HepG2 (cell line): ENCODE measurements around the gene TATDN2. TPM values are rescaled to one million over a fixed set of nuclear protein-coding genes. Genes with fewer than 3 reads are reported as not detected.
A peak's percentile ranks its signal among the peaks of the same experiment; 100 is the strongest.

Experiments used
- ARNT ChIP-seq: fragments of 450-650 bp; IDR thresholded peaks from 2 replicates; pipeline ENCODE4 v1.6.1; 2017
- CREM ChIP-seq, 2 experiments: sonication (generic) in 1 of 2; formaldehyde crosslinking in 1 of 2; IDR thresholded peaks; 2 replicates each; pipeline versions ENCODE4 v1.4.0 to v1.6.1; 2016 to 2020; ENCODE audit warnings: antibody characterized with exemption in 1 of 2, mild to moderate bottlenecking in 1 of 2, missing genetic modification reagents in 1 of 2
- EED ChIP-seq: sonication (generic); formaldehyde crosslinking; IDR thresholded peaks from 2 replicates; pipeline ENCODE4 v1.5.0; 2020; ENCODE audit warnings: mild to moderate bottlenecking, missing genetic modification reagents
- FOXP1 ChIP-seq, 2 experiments: fragments of 450-650 bp in 1 of 2; IDR thresholded peaks; 2 replicates each; pipeline ENCODE4 v1.6.1; 2017 to 2018; ENCODE audit warnings: antibody characterized with exemption in 1 of 2
- HDAC6 ChIP-seq: fragments of 200-600 bp; sonication (generic); IDR thresholded peaks from 2 replicates; pipeline ENCODE4 v1.7.0; 2017; ENCODE audit warnings: mild to moderate bottlenecking, antibody characterized with exemption, low read length, low read depth
- HOXA7 ChIP-seq: sonication (generic); formaldehyde crosslinking; IDR thresholded peaks from 2 replicates; pipeline ENCODE4 v1.8.1; 2022; ENCODE audit warnings: mild to moderate bottlenecking, missing genetic modification reagents, moderate library complexity
- IKZF1 ChIP-seq: fragments of 450-650 bp; IDR thresholded peaks from 2 replicates; pipeline ENCODE4 v1.7.1; 2016
- ISX ChIP-seq: sonication (generic); formaldehyde crosslinking; conservative IDR thresholded peaks from 2 replicates; pipeline ENCODE4 v1.5.0; 2020; ENCODE audit warnings: missing genetic modification reagents
- NCOR1 ChIP-seq: fragments of 200-600 bp; sonication (generic); IDR thresholded peaks from 2 replicates; pipeline ENCODE4 v1.7.0; 2017; ENCODE audit warnings: antibody characterized with exemption, low read length, borderline replicate concordance
- NFE2L2 ChIP-seq: fragments of 150-350 bp; IDR thresholded peaks from 2 replicates; pipeline ENCODE4 v1.6.1; 2014; ENCODE audit warnings: low read length
- NFYB ChIP-seq: sonication (generic); formaldehyde crosslinking; IDR thresholded peaks from 2 replicates; pipeline ENCODE4 v1.4.0; 2020; ENCODE audit warnings: missing genetic modification reagents
- PLRG1 ChIP-seq: fragments of 450-650 bp; conservative IDR thresholded peaks from 2 replicates; pipeline ENCODE4 v1.6.1; 2016
- PRMT3 ChIP-seq: sonication (generic); formaldehyde crosslinking; IDR thresholded peaks from 2 replicates; pipeline ENCODE4 v1.8.1; 2022; ENCODE audit warnings: low read depth, mild to moderate bottlenecking, moderate library complexity, missing genetic modification reagents, borderline replicate concordance
- RBM39 ChIP-seq: fragments of 200-400 bp; formaldehyde crosslinking; IDR thresholded peaks from one replicate; pipeline ENCODE4 v1.6.1; 2018; ENCODE audit warnings: antibody characterized with exemption, mild to moderate bottlenecking, low read depth, low read length; ENCODE audit not compliant: poor library complexity, severe bottlenecking
- RXRA ChIP-seq: sonication (generic); formaldehyde crosslinking; IDR thresholded peaks from 2 replicates; pipeline ENCODE4 v1.5.1; 2020; ENCODE audit warnings: missing genetic modification reagents
- SOX5 ChIP-seq: IDR thresholded peaks from 2 replicates; pipeline ENCODE4 v1.6.1; 2016; ENCODE audit warnings: borderline replicate concordance
- THYN1 ChIP-seq: sonication (generic); formaldehyde crosslinking; IDR thresholded peaks from 2 replicates; pipeline ENCODE4 v1.8.1; 2023; ENCODE audit warnings: low read depth, mild to moderate bottlenecking, moderate library complexity, missing genetic modification reagents, borderline replicate concordance
- ZC3H4 ChIP-seq: sonication (generic); formaldehyde crosslinking; IDR thresholded peaks from 2 replicates; pipeline ENCODE4 v1.4.0; 2020; ENCODE audit warnings: missing genetic modification reagents, borderline replicate concordance
- ZNF263 ChIP-seq: sonication (generic); formaldehyde crosslinking; IDR thresholded peaks from 2 replicates; pipeline ENCODE4 v1.4.0; 2020; ENCODE audit warnings: missing genetic modification reagents
- ZNF33A ChIP-seq: sonication (generic); formaldehyde crosslinking; IDR thresholded peaks from 2 replicates; pipeline ENCODE4 v1.5.1; 2020; ENCODE audit warnings: missing genetic modification reagents, mild to moderate bottlenecking, moderate library complexity, borderline replicate concordance
- ZSCAN12 ChIP-seq: sonication (generic); formaldehyde crosslinking; IDR thresholded peaks from 2 replicates; pipeline ENCODE4 v1.9.0; 2021; ENCODE audit warnings: mild to moderate bottlenecking, missing genetic modification reagents
- polyA plus RNA-seq, 8 experiments: library from polyadenylated mRNA; depleted of rRNA in 3 of 8; stranded (reverse) in 7 of 8; unstranded in 1 of 8; fragments of >200 nt; fragmentation: Illumina TruSeq in 4 of 8; extraction: Trizol in 4 of 8; gene quantifications; 2 replicates each; pipeline versions ENCODE4 v1.2.1 to v1.2.3, GENCODE V29; 2011 to 2016; ENCODE audit warnings: low read depth in 4 of 8, missing spikeins in 1 of 8, mixed read lengths in 1 of 8; ENCODE audit not compliant: insufficient read depth in 1 of 8
- total RNA-seq, 5 experiments: library from RNA; depleted of rRNA; stranded (reverse); fragments of >200 nt; fragmentation: Illumina TruSeq; extraction: Trizol; gene quantifications; 2 replicates each; pipeline ENCODE4 v1.2.3, GENCODE V29; 2016; ENCODE audit warnings: low read depth in 1 of 5
- TF ChIP-seq, protein P1 (sequence below): sonication (generic); formaldehyde crosslinking; IDR thresholded peaks from 2 replicates; pipeline ENCODE4 v1.4.0; 2020; ENCODE audit warnings: mild to moderate bottlenecking, missing genetic modification reagents, borderline replicate concordance
- TF ChIP-seq, protein P2 (sequence below): sonication (generic); formaldehyde crosslinking; IDR thresholded peaks from 2 replicates; pipeline ENCODE4 v1.4.0; 2020; ENCODE audit warnings: missing genetic modification reagents
- TF ChIP-seq, protein P3 (sequence below): sonication (generic); formaldehyde crosslinking; IDR thresholded peaks from 2 replicates; pipeline ENCODE4 v1.4.0; 2020; ENCODE audit warnings: mild to moderate bottlenecking, missing genetic modification reagents
- TF ChIP-seq, protein P4 (sequence below): sonication (generic); formaldehyde crosslinking; IDR thresholded peaks from 2 replicates; pipeline ENCODE4 v1.8.1; 2023; ENCODE audit warnings: mild to moderate bottlenecking, missing genetic modification reagents, borderline replicate concordance

Gene TATDN2
- total and polyA plus RNA-seq, 2 of the 13 experiments (the other 11 are each of a cell fraction or from before 2014, with no cell fraction given): 12.1 to 21.9 TPM

DNA sequence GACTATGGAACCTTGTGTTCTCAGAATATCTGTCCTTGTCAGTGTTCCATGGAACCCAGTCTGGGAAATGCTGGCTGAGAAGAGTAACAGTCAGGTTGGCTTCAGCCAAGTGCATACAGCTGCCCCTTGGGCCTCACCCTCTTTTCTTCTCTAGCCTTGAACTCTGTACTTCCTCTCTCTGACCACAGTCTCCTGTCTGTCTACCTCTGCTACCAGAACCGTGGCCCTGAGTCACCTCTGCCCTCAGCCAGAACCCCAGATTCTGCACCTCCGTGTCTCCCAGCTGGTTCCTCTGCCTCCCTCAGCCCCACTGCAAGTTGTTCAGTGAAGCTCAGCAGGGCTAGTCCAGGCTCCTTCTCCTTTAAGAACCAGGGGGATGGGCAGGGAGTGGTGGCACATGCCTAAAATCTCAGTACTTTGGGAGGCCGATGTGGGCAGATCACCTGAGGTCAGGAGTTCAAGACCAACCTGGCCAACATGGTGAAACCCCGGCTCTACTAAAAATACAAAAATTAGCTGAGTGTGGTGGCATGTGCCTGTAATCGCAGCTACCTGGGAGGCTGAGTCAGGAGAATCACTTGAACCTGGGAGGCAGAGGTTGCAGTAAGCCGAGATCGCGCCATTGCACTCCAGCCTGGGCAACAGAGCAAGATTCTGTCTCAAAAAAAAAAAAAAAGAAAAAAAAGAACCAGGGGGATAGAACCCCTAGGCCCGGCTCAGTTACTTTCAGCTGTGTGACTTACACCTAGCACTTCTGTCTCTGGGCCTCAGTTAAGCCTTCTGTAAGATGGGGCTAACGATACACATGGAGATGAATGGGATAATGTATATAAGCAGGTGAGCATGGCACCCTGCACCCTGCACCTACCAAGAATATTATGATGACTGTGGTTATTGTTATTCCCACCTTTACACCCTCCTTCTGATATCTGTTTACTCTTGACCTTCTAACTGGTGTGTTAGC, 24.3 kb upstream of the TATDN2 start (continued):
- TF ChIP-seq, protein P1, sequence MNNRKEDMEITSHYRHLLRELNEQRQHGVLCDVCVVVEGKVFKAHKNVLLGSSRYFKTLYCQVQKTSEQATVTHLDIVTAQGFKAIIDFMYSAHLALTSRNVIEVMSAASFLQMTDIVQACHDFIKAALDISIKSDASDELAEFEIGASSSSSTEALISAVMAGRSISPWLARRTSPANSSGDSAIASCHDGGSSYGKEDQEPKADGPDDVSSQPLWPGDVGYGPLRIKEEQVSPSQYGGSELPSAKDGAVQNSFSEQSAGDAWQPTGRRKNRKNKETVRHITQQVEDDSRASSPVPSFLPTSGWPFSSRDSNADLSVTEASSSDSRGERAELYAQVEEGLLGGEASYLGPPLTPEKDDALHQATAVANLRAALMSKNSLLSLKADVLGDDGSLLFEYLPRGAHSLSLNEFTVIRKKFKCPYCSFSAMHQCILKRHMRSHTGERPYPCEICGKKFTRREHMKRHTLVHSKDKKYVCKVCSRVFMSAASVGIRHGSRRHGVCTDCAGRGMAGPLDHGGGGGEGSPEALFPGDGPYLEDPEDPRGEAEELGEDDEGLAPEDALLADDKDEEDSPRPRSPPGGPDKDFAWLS (CRISPR knock-in tag): no peak
- TF ChIP-seq IKZF1 (no peak), CREM (IDR thresholded peaks at IDR 0.05) (peak; percentile 49; the same call in 1 of the 2 replicates), CREM (CRISPR knock-in tag; IDR thresholded peaks at IDR 0.05) (no peak), RXRA (CRISPR knock-in tag) (peak; percentile 97), NFE2L2 (no peak), HDAC6 (no peak), EED (CRISPR knock-in tag) (no peak), PRMT3 (CRISPR knock-in tag) (no peak), NCOR1 (peak; percentile 91), FOXP1 (IDR thresholded peaks at IDR 0.05) (no peak), FOXP1 (CRISPR knock-in tag; IDR thresholded peaks at IDR 0.05) (no peak; the same call in 1 of the 2 replicates), SOX5 (peak; percentile 65; the same call in 1 of the 2 replicates), RBM39 (no peak), THYN1 (no peak), ARNT (no peak), ZNF263 (peak; percentile 51), NFYB (CRISPR knock-in tag) (no peak), ZC3H4 (CRISPR knock-in tag) (no peak), HOXA7 (CRISPR knock-in tag) (no peak), ZNF33A (CRISPR knock-in tag) (no peak), ISX (CRISPR knock-in tag) (no peak), PLRG1 (no peak), ZSCAN12 (CRISPR knock-in tag) (peak; percentile 99)
- TF ChIP-seq, protein P2, sequence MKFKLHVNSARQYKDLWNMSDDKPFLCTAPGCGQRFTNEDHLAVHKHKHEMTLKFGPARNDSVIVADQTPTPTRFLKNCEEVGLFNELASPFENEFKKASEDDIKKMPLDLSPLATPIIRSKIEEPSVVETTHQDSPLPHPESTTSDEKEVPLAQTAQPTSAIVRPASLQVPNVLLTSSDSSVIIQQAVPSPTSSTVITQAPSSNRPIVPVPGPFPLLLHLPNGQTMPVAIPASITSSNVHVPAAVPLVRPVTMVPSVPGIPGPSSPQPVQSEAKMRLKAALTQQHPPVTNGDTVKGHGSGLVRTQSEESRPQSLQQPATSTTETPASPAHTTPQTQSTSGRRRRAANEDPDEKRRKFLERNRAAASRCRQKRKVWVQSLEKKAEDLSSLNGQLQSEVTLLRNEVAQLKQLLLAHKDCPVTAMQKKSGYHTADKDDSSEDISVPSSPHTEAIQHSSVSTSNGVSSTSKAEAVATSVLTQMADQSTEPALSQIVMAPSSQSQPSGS (CRISPR knock-in tag): 0 out of 2 replicates have a peak, but pooled peaks have one; percentile 35
- TF ChIP-seq, protein P3, sequence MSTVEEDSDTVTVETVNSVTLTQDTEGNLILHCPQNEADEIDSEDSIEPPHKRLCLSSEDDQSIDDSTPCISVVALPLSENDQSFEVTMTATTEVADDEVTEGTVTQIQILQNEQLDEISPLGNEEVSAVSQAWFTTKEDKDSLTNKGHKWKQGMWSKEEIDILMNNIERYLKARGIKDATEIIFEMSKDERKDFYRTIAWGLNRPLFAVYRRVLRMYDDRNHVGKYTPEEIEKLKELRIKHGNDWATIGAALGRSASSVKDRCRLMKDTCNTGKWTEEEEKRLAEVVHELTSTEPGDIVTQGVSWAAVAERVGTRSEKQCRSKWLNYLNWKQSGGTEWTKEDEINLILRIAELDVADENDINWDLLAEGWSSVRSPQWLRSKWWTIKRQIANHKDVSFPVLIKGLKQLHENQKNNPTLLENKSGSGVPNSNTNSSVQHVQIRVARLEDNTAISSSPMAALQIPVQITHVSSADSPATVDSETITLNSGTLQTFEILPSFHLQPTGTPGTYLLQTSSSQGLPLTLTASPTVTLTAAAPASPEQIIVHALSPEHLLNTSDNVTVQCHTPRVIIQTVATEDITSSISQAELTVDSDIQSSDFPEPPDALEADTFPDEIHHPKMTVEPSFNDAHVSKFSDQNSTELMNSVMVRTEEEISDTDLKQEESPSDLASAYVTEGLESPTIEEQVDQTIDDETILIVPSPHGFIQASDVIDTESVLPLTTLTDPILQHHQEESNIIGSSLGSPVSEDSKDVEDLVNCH (CRISPR knock-in tag): 0 out of 2 replicates have a peak, but pooled peaks have one; percentile 8
- TF ChIP-seq, protein P4, sequence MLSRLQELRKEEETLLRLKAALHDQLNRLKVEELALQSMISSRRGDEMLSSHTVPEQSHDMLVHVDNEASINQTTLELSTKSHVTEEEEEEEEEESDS (CRISPR knock-in tag): no peak
